Prostate gland (tissue), 2 donors: ENCODE data around the gene ATXN3L.

Source experiments
- CTCF ChIP-seq, 4 experiments: fragments of 200-600 bp in 2 of 4; fragments of 450-650 bp in 2 of 4; sonication (generic) in 2 of 4; IDR thresholded peaks; 1 replicate in 3 of 4; 2 replicates in 1 of 4; pipeline ENCODE4 v1.5.1; 2016 to 2019; ENCODE audit warnings: antibody characterized with exemption in 4 of 4, mild to moderate bottlenecking in 2 of 4, moderate library complexity in 2 of 4
- POLR2A ChIP-seq: fragments of 450-650 bp; IDR thresholded peaks from one replicate; pipeline ENCODE4 v1.6.1; 2016; ENCODE audit warnings: antibody characterized with exemption, mild to moderate bottlenecking

GRCh38 chrX:13338996-13339515 is 19.2 kb upstream of the ATXN3L start:
- TF ChIP-seq CTCF (IDR thresholded peaks at IDR 0.05) (no peak), POLR2A (no peak)
